H1 (cell line): Measurements from ENCODE around the gene LPO. TPM values are rescaled to one million over a fixed set of nuclear protein-coding genes. Genes with fewer than 3 reads are reported as not detected.
A peak's percentile ranks its signal among the peaks of the same experiment; 100 is the strongest.

Source experiments
- CTCF ChIA-PET: fragments of 300-600 bp; sonication (Branson Sonifier 250); formaldehyde crosslinking; loops from one replicate; lab custom pipeline; 2021; ENCODE audit not compliant: partially characterized antibody; lab: Charles Lee
- POLR2A ChIA-PET: fragments of 300-600 bp; sonication (Branson Sonifier 250); formaldehyde crosslinking; loops from one replicate; lab custom pipeline; 2021; ENCODE audit warnings: inconsistent platforms; ENCODE audit not compliant: partially characterized antibody; lab: Charles Lee
- DNase-seq, 2 experiments: peaks; one replicate each; pipeline versions ENCODE4 v3.0.0 to v3.0.0-alpha.2; 2010 to 2022; ENCODE audit warnings: low spot score in 2 of 2, low read depth in 1 of 2, mixed read lengths in 1 of 2
- FAIRE-seq: peaks from 2 replicates; lab custom pipeline; 2011; peaks lifted over from hg19 to GRCh38; lab: Jason Lieb, UNC
- H2AFZ ChIP-seq: 2 replicates; pipeline ENCODE4 v1.8.1; 2012; ENCODE audit warnings: low read length, inconsistent platforms
- H2AK5ac ChIP-seq: 2 replicates; pipeline ENCODE4 v1.6.1; 2013; ENCODE audit warnings: low read depth, low read length
- H2BK120ac ChIP-seq: replicated peaks from 2 replicates; pipeline ENCODE3; 2013; ENCODE audit warnings: low read depth, low read length, inconsistent platforms
- H2BK12ac ChIP-seq: 2 replicates; pipeline ENCODE4 v1.6.1; 2013; ENCODE audit warnings: low read depth, low read length
- H2BK15ac ChIP-seq: 2 replicates; pipeline ENCODE4 v1.6.1; 2013; ENCODE audit warnings: low read length
- H2BK20ac ChIP-seq: 2 replicates; pipeline ENCODE4 v1.6.1; 2013; ENCODE audit warnings: low read length
- H2BK5ac ChIP-seq: 2 replicates; pipeline ENCODE4 v1.6.1; 2013; ENCODE audit warnings: low read depth, low read length
- H3K14ac ChIP-seq: 2 replicates; pipeline ENCODE4 v1.6.1; 2013; ENCODE audit warnings: inconsistent platforms; ENCODE audit not compliant: insufficient read length
- H3K18ac ChIP-seq: 2 replicates; pipeline ENCODE4 v1.6.1; 2013; ENCODE audit warnings: low read length; ENCODE audit errors: extremely low read depth
- H3K23ac ChIP-seq: 2 replicates; pipeline ENCODE4 v1.6.1; 2013; ENCODE audit warnings: inconsistent platforms; ENCODE audit not compliant: insufficient read length
- H3K23me2 ChIP-seq: 2 replicates; pipeline ENCODE4 v1.6.1; 2013; ENCODE audit warnings: low read depth, low read length
- H3K27ac ChIP-seq: 2 replicates; pipeline ENCODE4 v1.6.1; 2011; ENCODE audit warnings: low read depth, low read length, inconsistent platforms
- H3K27me3 ChIP-seq, 4 experiments: replicated peaks in 1 of 4; 1 replicate in 1 of 4; 2 replicates in 3 of 4; pipeline versions ENCODE4 v1.6.1 to v1.8.1; 2011 to 2013; ENCODE audit warnings: low read length in 3 of 4, mild to moderate bottlenecking in 3 of 4, inconsistent platforms in 2 of 4, mixed read lengths in 2 of 4, moderate library complexity in 1 of 4; ENCODE audit not compliant: control insufficient read depth in 3 of 4, insufficient read depth in 3 of 4; ENCODE audit errors: extremely low read depth in 1 of 4
- H3K36me3 ChIP-seq, 4 experiments: 2 replicates each; pipeline versions ENCODE4 v1.6.1 to v1.8.1; 2011 to 2013; ENCODE audit warnings: mild to moderate bottlenecking in 4 of 4, low read length in 3 of 4, moderate library complexity in 2 of 4, control low read depth in 1 of 4, inconsistent platforms in 1 of 4; ENCODE audit not compliant: insufficient read depth in 4 of 4, control insufficient read depth in 2 of 4
- H3K4ac ChIP-seq: replicated peaks from 2 replicates; pipeline ENCODE3; 2013; ENCODE audit warnings: low read length, low read depth, mixed read lengths, inconsistent platforms; ENCODE audit not compliant: insufficient read length
- H3K4me1 ChIP-seq, 4 experiments: replicated peaks in 1 of 4; 1 replicate in 1 of 4; 2 replicates in 3 of 4; pipeline versions ENCODE4 v1.6.1 to v1.8.1; 2011 to 2013; ENCODE audit warnings: low read length in 3 of 4, inconsistent platforms in 2 of 4, mixed read lengths in 1 of 4; ENCODE audit not compliant: insufficient read depth in 4 of 4, control insufficient read depth in 3 of 4
- H3K4me2 ChIP-seq, 2 experiments: 2 replicates each; pipeline versions ENCODE4 v1.6.1 to v1.8.1; 2011 to 2013; ENCODE audit warnings: low read depth in 2 of 2, low read length in 2 of 2, control low read depth in 1 of 2, inconsistent platforms in 1 of 2, mild to moderate bottlenecking in 1 of 2; ENCODE audit not compliant: insufficient read depth in 1 of 2
- H3K4me3 ChIP-seq, 4 experiments: fragments of 200-600, 300-600 bp in 1 of 4; sonication (generic), shearing (Covaris generic), sonication (Bioruptor Twin) in 1 of 4; 2 replicates each; pipeline versions ENCODE4 v1.5.1 to v1.8.1; 2011 to 2016; ENCODE audit warnings: low read length in 4 of 4, low read depth in 3 of 4, control low read depth in 2 of 4, inconsistent platforms in 2 of 4, mild to moderate bottlenecking in 2 of 4, mixed read lengths in 1 of 4, moderate library complexity in 1 of 4; ENCODE audit not compliant: insufficient read depth in 2 of 4; ENCODE audit errors: extremely low read depth in 1 of 4
- H3K56ac ChIP-seq: replicated peaks from 2 replicates; pipeline ENCODE3; 2013; ENCODE audit warnings: low read depth, mild to moderate bottlenecking, mixed read lengths, low read length, inconsistent platforms; ENCODE audit not compliant: insufficient read length
- H3K79me1 ChIP-seq: 2 replicates; pipeline ENCODE4 v1.6.1; 2013; ENCODE audit warnings: low read depth, low read length, control low read depth
- H3K79me2 ChIP-seq, 2 experiments: 2 replicates each; pipeline versions ENCODE4 v1.6.1 to v1.8.1; 2012 to 2013; ENCODE audit warnings: low read length in 2 of 2, mild to moderate bottlenecking in 2 of 2, inconsistent platforms in 1 of 2; ENCODE audit not compliant: insufficient read depth in 2 of 2, control insufficient read depth in 1 of 2
- H3K9ac ChIP-seq, 4 experiments: replicated peaks in 1 of 4; 1 replicate in 1 of 4; 2 replicates in 3 of 4; pipeline versions ENCODE4 v1.6.1 to v1.8.1; 2011 to 2013; ENCODE audit warnings: low read depth in 3 of 4, low read length in 3 of 4, control low read depth in 2 of 4, mild to moderate bottlenecking in 2 of 4, moderate library complexity in 2 of 4, inconsistent platforms in 1 of 4; ENCODE audit errors: extremely low read depth in 1 of 4
- H3K9me3 ChIP-seq, 2 experiments: 2 replicates each; pipeline versions ENCODE4 v1.6.1 to v1.8.1; 2012 to 2013; ENCODE audit warnings: mild to moderate bottlenecking in 2 of 2, moderate library complexity in 2 of 2, control low read depth in 1 of 2, inconsistent platforms in 1 of 2, low read depth in 1 of 2, low read length in 1 of 2, mixed read lengths in 1 of 2; ENCODE audit not compliant: insufficient read depth in 2 of 2
- H4K20me1 ChIP-seq, 2 experiments: replicated peaks in 1 of 2; 2 replicates each; pipeline versions ENCODE3 to v1.8.1; 2011 to 2013; ENCODE audit warnings: inconsistent platforms in 2 of 2, low read length in 2 of 2, mild to moderate bottlenecking in 1 of 2; ENCODE audit not compliant: insufficient read depth in 2 of 2, control insufficient read depth in 1 of 2
- H4K5ac ChIP-seq: 2 replicates; pipeline ENCODE4 v1.6.1; 2013; ENCODE audit warnings: low read length, low read depth, mixed read lengths, inconsistent platforms; ENCODE audit not compliant: insufficient read length
- H4K8ac ChIP-seq: 2 replicates; pipeline ENCODE4 v1.8.0; 2013; ENCODE audit warnings: mild to moderate bottlenecking, moderate library complexity, low read length, inconsistent platforms; ENCODE audit not compliant: insufficient read depth; ENCODE audit errors: extremely low read depth
- H4K91ac ChIP-seq: replicated peaks from 2 replicates; pipeline ENCODE3; 2013; ENCODE audit warnings: low read length, mixed read lengths, inconsistent platforms; ENCODE audit not compliant: insufficient read length
- CBX5 ChIP-seq: fragments of 300-800, 300-1000 bp; sonication (generic); IDR thresholded peaks from 2 replicates; pipeline ENCODE4 v1.7.1; 2016; ENCODE audit warnings: antibody characterized with exemption, low read length, low read depth
- KDM1A ChIP-seq: fragments of 200-600, 300-600 bp; sonication (generic); IDR thresholded peaks from 2 replicates; pipeline ENCODE4 v1.7.1; 2016; ENCODE audit warnings: mild to moderate bottlenecking, low read length, borderline replicate concordance
- KDM5A ChIP-seq: fragments of 200-600 bp; IDR thresholded peaks from 2 replicates; pipeline ENCODE4 v1.7.1; 2012; ENCODE audit warnings: mild to moderate bottlenecking, low read length, inconsistent platforms, mixed read lengths
- NANOG ChIP-seq: IDR thresholded peaks from 2 replicates; pipeline ENCODE4 v1.6.1; 2011; ENCODE audit warnings: low read length, low read depth, mild to moderate bottlenecking, inconsistent platforms; ENCODE audit not compliant: insufficient read depth, poor library complexity, severe bottlenecking
- POLR2A ChIP-seq, 2 experiments: IDR thresholded peaks; 1 replicate in 1 of 2; 2 replicates in 1 of 2; pipeline ENCODE4 v1.6.1; 2011; ENCODE audit warnings: low read depth in 2 of 2, low read length in 2 of 2, mild to moderate bottlenecking in 2 of 2; ENCODE audit errors: control extremely low read depth in 1 of 2
- POLR2AphosphoS5 ChIP-seq: IDR thresholded peaks from 2 replicates; pipeline ENCODE4 v1.6.1; 2011; ENCODE audit warnings: low read depth, low read length
- RNF2 ChIP-seq: fragments of 200-900, 300-1000 bp; sonication (generic); IDR thresholded peaks from 2 replicates; pipeline ENCODE4 v1.7.1; 2016; ENCODE audit warnings: borderline replicate concordance, low read depth, mild to moderate bottlenecking, antibody characterized with exemption, low read length; ENCODE audit not compliant: poor library complexity, severe bottlenecking; ENCODE audit errors: missing control alignments
- SAP30 ChIP-seq: fragments of 300-600 bp; sonication (generic); IDR thresholded peaks from 2 replicates; pipeline ENCODE4 v1.7.1; 2012; ENCODE audit warnings: low read length, moderate library complexity, mild to moderate bottlenecking, inconsistent platforms; ENCODE audit not compliant: insufficient read depth, insufficient replicate concordance
- SIN3A ChIP-seq, 2 experiments: IDR thresholded peaks in 1 of 2; conservative IDR thresholded peaks in 1 of 2; 2 replicates each; pipeline ENCODE4 v1.6.1; 2011 to 2012; ENCODE audit warnings: low read length in 2 of 2, improper control_type of control experiment in 1 of 2, low read depth in 1 of 2, mild to moderate bottlenecking in 1 of 2
- SIX5 ChIP-seq: IDR thresholded peaks from 2 replicates; pipeline ENCODE4 v1.6.1; 2011; ENCODE audit warnings: mild to moderate bottlenecking, low read depth, low read length
- SP4 ChIP-seq: IDR thresholded peaks from 2 replicates; pipeline ENCODE4 v1.6.1; 2012; ENCODE audit warnings: low read length, inconsistent platforms
- TEAD4 ChIP-seq: IDR thresholded peaks from 2 replicates; pipeline ENCODE4 v1.6.1; 2012; ENCODE audit warnings: low read depth, low read length, inconsistent platforms, mixed read lengths
- WGBS, 2 experiments: shearing (Covaris generic) in 1 of 2; methylation state at CpG; one replicate each; pipeline versions ENCODE4 v1.1.6 to v1.1.7; 2013 to 2015; ENCODE audit warnings: low lambda C conversion rate in 2 of 2, mixed read lengths in 2 of 2, inconsistent platforms in 1 of 2, low coverage in 1 of 2, missing lambda C conversion rate in 1 of 2; ENCODE audit not compliant: insufficient replicate concordance in 2 of 2, insufficient coverage in 1 of 2, insufficient read length in 1 of 2; ENCODE audit errors: extremely low coverage in 1 of 2, missing lambda C conversion rate in 1 of 2; 5-methylcytosine and 5-hydroxymethylcytosine counted together
- polyA plus RNA-seq, 7 experiments: library from polyadenylated mRNA; depleted of rRNA in 3 of 7; stranded (reverse) in 5 of 7; unstranded in 2 of 7; fragments of >200 nt in 5 of 7; fragments of 200-250 nt in 2 of 7; gene quantifications; 1 replicate in 5 of 7; 2 replicates in 1 of 7; 4 replicates in 1 of 7; pipeline versions ENCODE4 v1.2.1 to v1.2.3, GENCODE V29; 2011 to 2013; ENCODE audit warnings: missing spikeins in 2 of 7, mixed read lengths in 2 of 7
- total RNA-seq: library from RNA; stranded (reverse); fragmentation: NEBNext Ultra II Directional; extraction: Animal tissue kit (Norgen Biotek cat#: 25700); gene quantifications from 2 replicates; pipeline ENCODE4 v1.2.1, GENCODE V29; 2021

Gene LPO
- total and polyA plus RNA-seq, 2 of the 8 experiments (the other 6 are each of a cell fraction or from before 2014, with no cell fraction given) = 0.38 to 0.52 TPM

- no peak overlapping the region for H3K23ac ChIP-seq
- no peak overlapping the region for H2BK12ac ChIP-seq
- H3K9me3 ChIP-seq = no peaks in the 10 kb centered on the region
- no peaks in the 10 kb centered on the region for H3K36me3 ChIP-seq
- no peak overlapping the region for H2BK5ac ChIP-seq
- no peaks in the 10 kb centered on the region; a peak in 2 of 7 replicates for H3K27me3 ChIP-seq
- H3K9ac ChIP-seq = no peak overlapping the region
- H2BK15ac ChIP-seq = no peak overlapping the region
- CTCF ChIA-PET = interaction anchor here (1.0 to 1.6 kb wide), 3 partner anchors 10 to 16 kb away, joined by 3 to 5 read pairs (median 5); no protein-coding TSS in a partner anchor
- H2AFZ ChIP-seq = no peak overlapping the region
- no peaks in the 10 kb centered on the region for H3K23me2 ChIP-seq
- H3K18ac ChIP-seq = no peak overlapping the region
- no peaks in the 10 kb centered on the region for H4K20me1 ChIP-seq
- no peak for TF ChIP-seq TEAD4
- no peak for TF ChIP-seq KDM1A
- TF ChIP-seq POLR2A (IDR thresholded peaks at IDR 0.05; ENCODE audit: control extremely low read depth in 1 of 2, low read depth in 2 of 2, low read length in 2 of 2) = no peak
- no peak for TF ChIP-seq SIN3A (conservative IDR thresholded peaks at IDR 0.05 in 1 of 2, IDR thresholded peaks at IDR 0.05 in 1 of 2; ENCODE audit: low read depth in 1 of 2, low read length in 2 of 2)
- TF ChIP-seq NANOG = no peak
- TF ChIP-seq CBX5 = no peak
- TF ChIP-seq POLR2AphosphoS5 = no peak
- TF ChIP-seq SIX5 = no peak
- TF ChIP-seq RNF2 = no peak
- TF ChIP-seq KDM5A = no peak
- no peak for TF ChIP-seq SAP30
- TF ChIP-seq SP4 = no peak
- no peak overlapping the region for H3K4ac ChIP-seq
- POLR2A ChIA-PET = interaction anchor here (0.7 kb wide), 1 partner anchor 168 kb away, joined by 4 read pairs; no protein-coding TSS in a partner anchor
- no peak overlapping the region; the same call in 1 of the 2 replicates for H4K8ac ChIP-seq
- no peak overlapping the region for H2AK5ac ChIP-seq
- no peaks in the 10 kb centered on the region for H3K79me2 ChIP-seq
- H2BK120ac ChIP-seq = no peak overlapping the region
- 82% methylated on average over 1 of the region's 1 CpG; no CpG with 5 or more reads in 1 of the 2 experiments for WGBS, 2 experiments
- no peak overlapping the region for H4K91ac ChIP-seq
- no peak overlapping the region for H3K4me3 ChIP-seq
- H4K5ac ChIP-seq = no peak overlapping the region
- no peak overlapping the region for H3K14ac ChIP-seq
- DNase-seq (peak in 1 of 2 experiments; percentile 11), FAIRE-seq (no peak)
- H3K27ac ChIP-seq = no peak overlapping the region
- no peaks in the 10 kb centered on the region for H3K79me1 ChIP-seq
- no peak overlapping the region for H2BK20ac ChIP-seq
- H3K56ac ChIP-seq = no peak overlapping the region
- H3K4me1 ChIP-seq = no peaks in the 10 kb centered on the region
- H3K4me2 ChIP-seq = no peak overlapping the region
Measured at GRCh38 chr17:58263773-58264172, 25.4 kb downstream of the LPO start.
